GM12878 (cell line): ENCODE results near the gene SCAP. TPM values are rescaled to one million over a fixed set of nuclear protein-coding genes. Genes with fewer than 3 reads are reported as not detected.

ENCODE experiments used
- ATAC-seq: fragments of 200-7000 bp; cut with Tn5 transposase; 3 replicates; pipeline ENCODE4 v1.9.1; 2020; ENCODE audit warnings: mild to moderate bottlenecking, moderate library complexity
- BruUV-seq: library from RNA; stranded (reverse); fragments of 400-500 nt; replicated peaks from 2 replicates; lab custom pipeline; 2021; lab: Mats Ljungman, UMichigan
- CTCF ChIA-PET: fragments of 300-600 bp; sonication (Branson Sonifier 250); formaldehyde crosslinking; extraction: SDS; loops from one replicate; lab custom pipeline; 2021; ENCODE audit warnings: inconsistent platforms; lab: Yijun Ruan, JAX
- POLR2A ChIA-PET: fragments of 350-600 bp; formaldehyde crosslinking; extraction: SDS; loops from one replicate; lab custom pipeline; 2021; ENCODE audit warnings: inconsistent platforms; lab: Charles Lee
- RAD21 ChIA-PET: fragments of 300-600 bp; sonication (Branson Sonifier 250); formaldehyde crosslinking; loops from one replicate; lab custom pipeline; 2023; ENCODE audit warnings: antibody characterized with exemption; ENCODE audit not compliant: unreplicated experiment; lab: Charles Lee
- SMC1A ChIA-PET: fragments of 300-600 bp; sonication (Branson Sonifier 250); formaldehyde crosslinking; loops from one replicate; lab custom pipeline; 2023; ENCODE audit not compliant: unreplicated experiment, uncharacterized antibody; lab: Charles Lee
- DNase-seq: peaks from one replicate; pipeline ENCODE4 v3.0.0-alpha.2; 2011; ENCODE audit warnings: low read depth, low spot score
- FAIRE-seq: peaks from 3 replicates; lab custom pipeline; 2011; peaks lifted over from hg19 to GRCh38; lab: Jason Lieb, UNC
- H2AFZ ChIP-seq: 2 replicates; pipeline ENCODE4 v1.6.0; 2011; ENCODE audit warnings: low read depth, low read length, control low read depth; ENCODE audit not compliant: control insufficient read depth
- H3K27ac ChIP-seq: 2 replicates; pipeline ENCODE4 v1.5.1; 2011; ENCODE audit warnings: control low read depth; ENCODE audit not compliant: control insufficient read depth, insufficient read depth
- H3K27me3 ChIP-seq, 2 experiments: replicated peaks in 1 of 2; 2 replicates each; pipeline versions ENCODE4 v1.6.0 to v1.6.1; 2011; ENCODE audit warnings: low read length in 1 of 2; ENCODE audit not compliant: control insufficient read depth in 2 of 2, insufficient read depth in 2 of 2
- H3K36me3 ChIP-seq, 2 experiments: 2 replicates each; pipeline ENCODE4 v1.5.1; 2011; ENCODE audit warnings: low read length in 1 of 2; ENCODE audit not compliant: control insufficient read depth in 2 of 2, insufficient read depth in 2 of 2
- H3K4me1 ChIP-seq: 2 replicates; pipeline ENCODE4 v1.6.1; 2011; ENCODE audit warnings: mild to moderate bottlenecking, low read length, moderate library complexity, mixed read lengths; ENCODE audit not compliant: control insufficient read depth, insufficient read depth
- H3K4me2 ChIP-seq: 2 replicates; pipeline ENCODE4 v1.6.0; 2011; ENCODE audit warnings: control low read depth; ENCODE audit not compliant: control insufficient read depth, insufficient read depth
- H3K4me3 ChIP-seq: fragments of 200-600 bp; sonication (generic); 2 replicates; pipeline ENCODE4 v1.5.1; 2016
- H3K79me2 ChIP-seq: 2 replicates; pipeline ENCODE4 v1.6.0; 2011; ENCODE audit warnings: low read length; ENCODE audit not compliant: control insufficient read depth, insufficient read depth
- H3K9ac ChIP-seq: 2 replicates; pipeline ENCODE4 v1.8.0; 2011; ENCODE audit warnings: low read length, control low read depth, mixed read lengths; ENCODE audit not compliant: control insufficient read depth, insufficient read depth
- H3K9me3 ChIP-seq: replicated peaks from 3 replicates; pipeline ENCODE4 v1.5.1; 2011; ENCODE audit warnings: mild to moderate bottlenecking, low read length; ENCODE audit not compliant: control insufficient read depth, insufficient read depth
- H4K20me1 ChIP-seq: 2 replicates; pipeline ENCODE4 v1.6.0; 2011; ENCODE audit not compliant: control insufficient read depth, insufficient read depth
- E4F1 ChIP-seq: fragments of 450-650 bp; IDR thresholded peaks from 2 replicates; pipeline ENCODE4 v1.6.1; 2018; ENCODE audit warnings: borderline replicate concordance, mild to moderate bottlenecking; ENCODE audit not compliant: partially characterized antibody
- PML ChIP-seq: IDR thresholded peaks from 2 replicates; pipeline ENCODE4 v1.6.1; 2012; ENCODE audit warnings: low read length, inconsistent platforms
- SMAD5 ChIP-seq: IDR thresholded peaks from 2 replicates; pipeline ENCODE4 v1.6.1; 2016; ENCODE audit warnings: antibody characterized with exemption, low read depth
- WRNIP1 ChIP-seq: IDR thresholded peaks from 2 replicates; pipeline ENCODE4 v1.6.1; 2011; ENCODE audit warnings: low read depth, low read length, improper control_type of control experiment, borderline replicate concordance
- ZBTB11 ChIP-seq: fragments of 450-650 bp; formaldehyde crosslinking; IDR thresholded peaks from 2 replicates; pipeline ENCODE4 v1.5.0; 2022; ENCODE audit warnings: mild to moderate bottlenecking, missing genetic modification characterization
- WGBS: methylation state at CpG from one replicate; pipeline ENCODE4 v1.1.6; 2016; ENCODE audit warnings: low lambda C conversion rate; ENCODE audit not compliant: insufficient replicate concordance, insufficient coverage; ENCODE audit errors: missing lambda C conversion rate; 5-methylcytosine and 5-hydroxymethylcytosine counted together
- in situ Hi-C: fragments of 300-500 bp; cut with MboI; formaldehyde crosslinking; loops from 9 replicates; pipeline ENCODE4 v1.14.3; 2018; ENCODE audit warnings: mixed read lengths
- intact Hi-C: fragments of 100-400 bp; cut with micrococcal nuclease; formaldehyde crosslinking; loops from one replicate; pipeline ENCODE4 v1.14.2; 2022; ENCODE audit not compliant: unreplicated experiment
- polyA plus RNA-seq, 11 experiments: library from polyadenylated mRNA; depleted of rRNA in 4 of 11; unstranded in 6 of 11; stranded (reverse) in 5 of 11; fragments of >200 nt; fragmentation: Nextera tagmentation in 4 of 11; fragmentation: Illumina TruSeq in 1 of 11; extraction: Ambion mirVana in 4 of 11; extraction: Trizol in 1 of 11; gene quantifications; 1 replicate in 1 of 11; 2 replicates in 10 of 11; pipeline versions ENCODE4 v1.2.1 to v1.2.3, GENCODE V29; 2011 to 2016; ENCODE audit warnings: inconsistent platforms in 2 of 11, missing spikeins in 2 of 11, low read depth in 1 of 11
- total RNA-seq, 4 experiments: library from RNA; depleted of rRNA in 3 of 4; stranded (reverse); fragments of >200 nt in 3 of 4; fragmentation: Illumina TruSeq in 1 of 4; extraction: Trizol in 1 of 4; gene quantifications; 2 replicates each; pipeline versions ENCODE4 v1.2.1 to v1.2.3, GENCODE V29; 2013 to 2021

Gene SCAP
- total and polyA plus RNA-seq, 10 of the 15 experiments (the other 5 are each of a cell fraction or from before 2014, with no cell fraction given): 1.5 to 64.1 (median 27.9) TPM

- DNase-seq (no peak), FAIRE-seq (no peak)
- Histone ChIP-seq H3K9ac (no peak overlapping the region), H3K36me3 (peaks cover 21 to 37% of the 10 kb centered on the region in 2 experiments; a peak in 3 of 4 replicates), H3K27me3 (no peaks in the 10 kb centered on the region), H3K4me2 (no peak overlapping the region), H3K4me1 (no peaks in the 10 kb centered on the region)
- BruUV-seq: no TSS peak
- 70% methylated on average over 9 of the region's 9 CpGs for WGBS
- TF ChIP-seq WRNIP1 (no peak), PML (no peak), E4F1 (no peak), SMAD5 (no peak), ZBTB11 (CRISPR knock-in tag) (no peak)
- TF ChIP-seq, all 136 proteins: peak for 0
- no peak overlapping the region for H3K27ac ChIP-seq
- no peaks in the 10 kb centered on the region for H3K9me3 ChIP-seq
- H3K4me3 ChIP-seq: no peak overlapping the region
- ATAC-seq: no peak
- ChIA-PET CTCF (interaction anchor here (1.5 kb wide), 1 partner anchor 16 kb away, joined by 6 read pairs; no protein-coding TSS in a partner anchor), SMC1A (no interaction called here), POLR2A (interaction anchor here (0.6 kb wide), 1 partner anchor 140 kb away, joined by 5 read pairs; no protein-coding TSS in a partner anchor), RAD21 (no interaction called here)
- no peak overlapping the region for H2AFZ ChIP-seq
- in situ Hi-C loops (no loop called here), intact Hi-C loops (no loop called here)
- H3K79me2 ChIP-seq: no peaks in the 10 kb centered on the region
- H4K20me1 ChIP-seq: no peaks in the 10 kb centered on the region; the same call in 1 of the 2 replicates
Measured at GRCh38 chr3:47404955-47405790, 70.6 kb downstream of the SCAP start.
